ENCODE results near the gene ELAC2.
A peak's percentile ranks its signal among the peaks of the same experiment; 100 is the strongest.

The ELAC2 gene

GRCh38 chr17:13025687-13026086, 7.9 kb upstream of the ELAC2 start:
- Histone ChIP-seq H3K14ac (ENCODE audit: low read length) (no peak overlapping the region), H2AK5ac (ENCODE audit: low read depth, low read length) (no peak overlapping the region), H3K4me3 (ENCODE audit: low read length in 2 of 2) (no peak overlapping the region), H3K27ac (replicated peaks; ENCODE audit: low read length) (no peak overlapping the region), H3K18ac (ENCODE audit: low read length) (no peak overlapping the region), H3K79me1 (ENCODE audit: low read depth, low read length) (no peaks in the 10 kb centered on the region), H4K91ac (ENCODE audit: low read depth, low read length, poor library complexity) (no peak overlapping the region), H2BK15ac (ENCODE audit: low read length) (no peak overlapping the region), H3K27me3 (ENCODE audit: control insufficient read depth in 3 of 3, insufficient read depth in 3 of 3, low read depth in 1 of 3, low read length in 3 of 3) (no peaks in the 10 kb centered on the region), H4K8ac (ENCODE audit: low read depth, low read length) (no peak overlapping the region), H2AFZ (ENCODE audit: low read length) (no peak overlapping the region), H3K9me3 (replicated peaks in 1 of 2; ENCODE audit: control insufficient read depth in 2 of 2, insufficient read depth in 1 of 2, low read depth in 1 of 2, low read length in 2 of 2) (no peaks in the 10 kb centered on the region), H3K4me1 (ENCODE audit: control insufficient read depth in 2 of 2, insufficient read depth in 1 of 2, low read depth in 1 of 2, low read length in 2 of 2) (peaks cover 0 to 3% of the 10 kb centered on the region in 2 donors), H3K4ac (ENCODE audit: low read length) (no peak overlapping the region), H2BK12ac (ENCODE audit: low read length) (no peak overlapping the region), H3K23ac (ENCODE audit: low read depth, low read length, poor library complexity) (peak overlapping the region; percentile 26), H3K36me3 (replicated peaks in 1 of 2; ENCODE audit: control insufficient read depth in 2 of 2, insufficient read depth in 2 of 2, low read length in 2 of 2) (no peaks in the 10 kb centered on the region), H2BK120ac (ENCODE audit: low read depth, low read length) (no peak overlapping the region), H2BK5ac (ENCODE audit: low read length) (no peak overlapping the region), H3K9ac (ENCODE audit: low read depth, low read length, poor library complexity) (no peak overlapping the region), H3K4me2 (ENCODE audit: insufficient read depth, low read length, poor library complexity, severe bottlenecking) (no peak overlapping the region)
- DNase-seq (ENCODE audit: low spot score), result no peak

GRCh38 chr17:13025258-13025627, 7.4 kb upstream of the ELAC2 start:
- Histone ChIP-seq H2BK12ac (ENCODE audit: low read length) (no peak overlapping the region), H3K4ac (ENCODE audit: low read length) (no peak overlapping the region), H4K91ac (ENCODE audit: low read depth, low read length, poor library complexity) (no peak overlapping the region), H4K8ac (ENCODE audit: low read depth, low read length) (no peak overlapping the region), H3K27ac (replicated peaks; ENCODE audit: low read length) (no peak overlapping the region), H2AK5ac (ENCODE audit: low read depth, low read length) (no peak overlapping the region), H3K18ac (ENCODE audit: low read length) (no peak overlapping the region), H3K27me3 (ENCODE audit: control insufficient read depth in 3 of 3, insufficient read depth in 3 of 3, low read depth in 1 of 3, low read length in 3 of 3) (no peaks in the 10 kb centered on the region), H2BK5ac (ENCODE audit: low read length) (no peak overlapping the region), H3K79me1 (ENCODE audit: low read depth, low read length) (no peaks in the 10 kb centered on the region), H3K23ac (ENCODE audit: low read depth, low read length, poor library complexity) (peak overlapping the region; percentile 26), H2BK15ac (ENCODE audit: low read length) (no peak overlapping the region), H3K14ac (ENCODE audit: low read length) (no peak overlapping the region), H3K4me1 (ENCODE audit: control insufficient read depth in 2 of 2, insufficient read depth in 1 of 2, low read depth in 1 of 2, low read length in 2 of 2) (peaks cover 0 to 3% of the 10 kb centered on the region in 2 donors), H3K4me2 (ENCODE audit: insufficient read depth, low read length, poor library complexity, severe bottlenecking) (no peak overlapping the region), H2BK120ac (ENCODE audit: low read depth, low read length) (no peak overlapping the region), H2AFZ (ENCODE audit: low read length) (no peak overlapping the region), H3K9ac (ENCODE audit: low read depth, low read length, poor library complexity) (no peak overlapping the region), H3K4me3 (ENCODE audit: low read length in 2 of 2) (no peak overlapping the region), H3K36me3 (replicated peaks in 1 of 2; ENCODE audit: control insufficient read depth in 2 of 2, insufficient read depth in 2 of 2, low read length in 2 of 2) (no peaks in the 10 kb centered on the region), H3K9me3 (replicated peaks in 1 of 2; ENCODE audit: control insufficient read depth in 2 of 2, insufficient read depth in 1 of 2, low read depth in 1 of 2, low read length in 2 of 2) (no peaks in the 10 kb centered on the region)
- no peak for DNase-seq (ENCODE audit: low spot score)
- no CpG with 5 or more reads among the region's 5 CpGs for WGBS, 2 donors (ENCODE audit: extremely low coverage in 2 of 2, insufficient read length in 2 of 2, insufficient replicate concordance in 1 of 2)

GRCh38 chr17:13024526-13025257, 6.9 kb upstream of the ELAC2 start:
- Histone ChIP-seq H3K27ac (replicated peaks; ENCODE audit: low read length) (no peak overlapping the region), H3K27me3 (ENCODE audit: control insufficient read depth in 3 of 3, insufficient read depth in 3 of 3, low read depth in 1 of 3, low read length in 3 of 3) (no peaks in the 10 kb centered on the region), H3K4me2 (ENCODE audit: insufficient read depth, low read length, poor library complexity, severe bottlenecking) (no peak overlapping the region), H2BK5ac (ENCODE audit: low read length) (no peak overlapping the region), H3K4me3 (ENCODE audit: low read length in 2 of 2) (peak overlapping the region; percentile 5 to 65), H3K14ac (ENCODE audit: low read length) (no peak overlapping the region), H3K9ac (ENCODE audit: low read depth, low read length, poor library complexity) (no peak overlapping the region), H3K23ac (ENCODE audit: low read depth, low read length, poor library complexity) (no peak overlapping the region), H3K79me1 (ENCODE audit: low read depth, low read length) (no peaks in the 10 kb centered on the region), H3K9me3 (replicated peaks in 1 of 2; ENCODE audit: control insufficient read depth in 2 of 2, insufficient read depth in 1 of 2, low read depth in 1 of 2, low read length in 2 of 2) (no peaks in the 10 kb centered on the region), H4K8ac (ENCODE audit: low read depth, low read length) (no peak overlapping the region), H3K36me3 (replicated peaks in 1 of 2; ENCODE audit: control insufficient read depth in 2 of 2, insufficient read depth in 2 of 2, low read length in 2 of 2) (no peaks in the 10 kb centered on the region), H2AK5ac (ENCODE audit: low read depth, low read length) (no peak overlapping the region), H3K18ac (ENCODE audit: low read length) (no peak overlapping the region), H4K91ac (ENCODE audit: low read depth, low read length, poor library complexity) (no peak overlapping the region), H2BK120ac (ENCODE audit: low read depth, low read length) (no peak overlapping the region), H2AFZ (ENCODE audit: low read length) (peak overlapping the region; percentile 86), H2BK12ac (ENCODE audit: low read length) (no peak overlapping the region), H3K4me1 (ENCODE audit: control insufficient read depth in 2 of 2, insufficient read depth in 1 of 2, low read depth in 1 of 2, low read length in 2 of 2) (peaks cover 0 to 3% of the 10 kb centered on the region in 2 donors), H3K4ac (ENCODE audit: low read length) (no peak overlapping the region), H2BK15ac (ENCODE audit: low read length) (no peak overlapping the region)
- DNase-seq (ENCODE audit: low spot score), result peak; percentile 74
- WGBS, 2 donors (ENCODE audit: extremely low coverage in 2 of 2, insufficient read length in 2 of 2, insufficient replicate concordance in 1 of 2), result no CpG with 5 or more reads among the region's 19 CpGs

GRCh38 chr17:13024016-13024415, 6.2 kb upstream of the ELAC2 start:
- Histone ChIP-seq H3K4me2 (ENCODE audit: insufficient read depth, low read length, poor library complexity, severe bottlenecking) (no peak overlapping the region), H2AK5ac (ENCODE audit: low read depth, low read length) (no peak overlapping the region), H3K36me3 (replicated peaks in 1 of 2; ENCODE audit: control insufficient read depth in 2 of 2, insufficient read depth in 2 of 2, low read length in 2 of 2) (no peaks in the 10 kb centered on the region), H3K4me3 (ENCODE audit: low read length in 2 of 2) (no peak overlapping the region), H3K23ac (ENCODE audit: low read depth, low read length, poor library complexity) (no peak overlapping the region), H2BK12ac (ENCODE audit: low read length) (no peak overlapping the region), H2AFZ (ENCODE audit: low read length) (peak overlapping the region; percentile 86), H3K79me1 (ENCODE audit: low read depth, low read length) (no peaks in the 10 kb centered on the region), H3K27me3 (ENCODE audit: control insufficient read depth in 3 of 3, insufficient read depth in 3 of 3, low read depth in 1 of 3, low read length in 3 of 3) (no peaks in the 10 kb centered on the region), H3K9ac (ENCODE audit: low read depth, low read length, poor library complexity) (no peak overlapping the region), H2BK15ac (ENCODE audit: low read length) (no peak overlapping the region), H3K27ac (replicated peaks; ENCODE audit: low read length) (no peak overlapping the region), H2BK120ac (ENCODE audit: low read depth, low read length) (no peak overlapping the region), H3K14ac (ENCODE audit: low read length) (no peak overlapping the region), H3K18ac (ENCODE audit: low read length) (peak overlapping the region; percentile 46), H4K91ac (ENCODE audit: low read depth, low read length, poor library complexity) (no peak overlapping the region), H3K4me1 (ENCODE audit: control insufficient read depth in 2 of 2, insufficient read depth in 1 of 2, low read depth in 1 of 2, low read length in 2 of 2) (peaks cover 0 to 2% of the 10 kb centered on the region in 2 donors), H4K8ac (ENCODE audit: low read depth, low read length) (no peak overlapping the region), H3K9me3 (replicated peaks in 1 of 2; ENCODE audit: control insufficient read depth in 2 of 2, insufficient read depth in 1 of 2, low read depth in 1 of 2, low read length in 2 of 2) (no peaks in the 10 kb centered on the region), H2BK5ac (ENCODE audit: low read length) (no peak overlapping the region), H3K4ac (ENCODE audit: low read length) (no peak overlapping the region)
- no CpG with 5 or more reads among the region's 6 CpGs for WGBS, 2 donors (ENCODE audit: extremely low coverage in 2 of 2, insufficient read length in 2 of 2, insufficient replicate concordance in 1 of 2)
- DNase-seq (ENCODE audit: low spot score), result no peak

All from neuronal stem cell (in vitro differentiated cells).